ENCODE measurements around the gene HELB.

Gene HELB

GRCh38 chr12:66262737-66263136 is 39.6 kb upstream of the HELB start:
- H3K27me3 ChIP-seq (ENCODE audit: low read depth, low read length): no peaks in the 10 kb centered on the region
- H3K9ac ChIP-seq (ENCODE audit: low read length): no peak overlapping the region
- no peak overlapping the region for H2AFZ ChIP-seq (ENCODE audit: low read depth, low read length)
- H3K79me2 ChIP-seq (ENCODE audit: low read length): no peaks in the 10 kb centered on the region
- no peak overlapping the region for H3K4me3 ChIP-seq (ENCODE audit: low read length)
- H3K4me2 ChIP-seq (ENCODE audit: low read length): no peak overlapping the region
- no peaks in the 10 kb centered on the region for H3K9me3 ChIP-seq (ENCODE audit: insufficient read depth, low read length)
- no peaks in the 10 kb centered on the region for H3K36me3 ChIP-seq (replicated peaks; ENCODE audit: low read depth, low read length)
- no peak for TF ChIP-seq EZH2phosphoT487 (IDR thresholded peaks at IDR 0.05; ENCODE audit: low read depth)
- TF ChIP-seq CTCF (IDR thresholded peaks at IDR 0.05; ENCODE audit: low read depth, low read length): no peak
- peaks cover 4% of the 10 kb centered on the region for H3K4me1 ChIP-seq (ENCODE audit: low read length)
- no peaks in the 10 kb centered on the region for H4K20me1 ChIP-seq (ENCODE audit: insufficient read depth, low read length)
- H3K27ac ChIP-seq (ENCODE audit: low read length): no peak overlapping the region

- Histone ChIP-seq H3K36me3 (replicated peaks; ENCODE audit: low read depth, low read length) (no peaks in the 10 kb centered on the region), H4K20me1 (ENCODE audit: insufficient read depth, low read length) (no peaks in the 10 kb centered on the region), H3K27ac (ENCODE audit: low read length) (peak overlapping the region; percentile 45), H3K4me3 (ENCODE audit: low read length) (peak overlapping the region; percentile 15), H3K9me3 (ENCODE audit: insufficient read depth, low read length) (no peaks in the 10 kb centered on the region), H3K27me3 (ENCODE audit: low read depth, low read length) (no peaks in the 10 kb centered on the region), H3K79me2 (ENCODE audit: low read length) (no peaks in the 10 kb centered on the region), H3K4me1 (ENCODE audit: low read length) (peaks cover 26% of the 10 kb centered on the region), H3K9ac (ENCODE audit: low read length) (peak overlapping the region; percentile 13; the same call in 1 of the 2 replicates), H3K4me2 (ENCODE audit: low read length) (peak overlapping the region; percentile 64), H2AFZ (ENCODE audit: low read depth, low read length) (peak overlapping the region; percentile 48; the same call in 1 of the 2 replicates)
- TF ChIP-seq EZH2phosphoT487 (IDR thresholded peaks at IDR 0.05; ENCODE audit: low read depth) (no peak), CTCF (IDR thresholded peaks at IDR 0.05; ENCODE audit: low read depth, low read length) (no peak)
These were observed 33.7 kb upstream of the HELB start for GRCh38 chr12:66268562-66268961.

- Histone ChIP-seq H3K4me1 (ENCODE audit: low read length) (peaks cover 26% of the 10 kb centered on the region), H3K36me3 (replicated peaks; ENCODE audit: low read depth, low read length) (no peaks in the 10 kb centered on the region), H4K20me1 (ENCODE audit: insufficient read depth, low read length) (no peaks in the 10 kb centered on the region), H2AFZ (ENCODE audit: low read depth, low read length) (peak overlapping the region; percentile 43; the same call in 1 of the 2 replicates), H3K9ac (ENCODE audit: low read length) (peak overlapping the region; percentile 13; the same call in 1 of the 2 replicates), H3K4me2 (ENCODE audit: low read length) (peak overlapping the region; percentile 64), H3K79me2 (ENCODE audit: low read length) (no peaks in the 10 kb centered on the region), H3K27me3 (ENCODE audit: low read depth, low read length) (no peaks in the 10 kb centered on the region), H3K9me3 (ENCODE audit: insufficient read depth, low read length) (no peaks in the 10 kb centered on the region), H3K27ac (ENCODE audit: low read length) (peak overlapping the region; percentile 45), H3K4me3 (ENCODE audit: low read length) (peak overlapping the region; percentile 15)
- no peak for TF ChIP-seq CTCF (IDR thresholded peaks at IDR 0.05; ENCODE audit: low read depth, low read length)
These were observed 33.2 kb upstream of the HELB start for GRCh38 chr12:66269142-66269541.

GRCh38 chr12:66269757-66270383 is 32.4 kb upstream of the HELB start:
- H3K9ac ChIP-seq (ENCODE audit: low read length): no peak overlapping the region

More at GRCh38 chr12:66269757-66270383, 32.4 kb upstream of the HELB start:
- peak; percentile 64 for TF ChIP-seq CTCF (IDR thresholded peaks at IDR 0.05; ENCODE audit: low read depth, low read length)
- TF ChIP-seq EZH2phosphoT487 (IDR thresholded peaks at IDR 0.05; ENCODE audit: low read depth): no peak
- H4K20me1 ChIP-seq (ENCODE audit: insufficient read depth, low read length): no peaks in the 10 kb centered on the region
- peaks cover 28% of the 10 kb centered on the region for H3K4me1 ChIP-seq (ENCODE audit: low read length)
- H3K36me3 ChIP-seq (replicated peaks; ENCODE audit: low read depth, low read length): no peaks in the 10 kb centered on the region
- H3K4me2 ChIP-seq (ENCODE audit: low read length): peak overlapping the region; percentile 64
- H3K4me3 ChIP-seq (ENCODE audit: low read length): no peak overlapping the region
- H2AFZ ChIP-seq (ENCODE audit: low read depth, low read length): peak overlapping the region; percentile 43
- H3K79me2 ChIP-seq (ENCODE audit: low read length): no peaks in the 10 kb centered on the region
- no peaks in the 10 kb centered on the region for H3K9me3 ChIP-seq (ENCODE audit: insufficient read depth, low read length)
- no peaks in the 10 kb centered on the region for H3K27me3 ChIP-seq (ENCODE audit: low read depth, low read length)
- peak overlapping the region; percentile 45 for H3K27ac ChIP-seq (ENCODE audit: low read length)

Data from OCI-LY3 (cell line).